GM12872 (cell line): ENCODE results near the gene S100B.

Experiments
- CTCF ChIP-seq: IDR thresholded peaks from 3 replicates; pipeline ENCODE4 v1.5.1; 2011; ENCODE audit warnings: low read depth, mild to moderate bottlenecking, low read length, moderate library complexity; ENCODE audit not compliant: insufficient read depth

Gene S100B

GRCh38 chr21:46626536-46626935 is 21.7 kb upstream of the S100B start:
- no peak for TF ChIP-seq CTCF

- no peak for TF ChIP-seq CTCF
Measured at GRCh38 chr21:46625759-46626158, 20.9 kb upstream of the S100B start.

- TF ChIP-seq CTCF, result no peak
Measured at GRCh38 chr21:46624050-46624449, 19.2 kb upstream of the S100B start.

GRCh38 chr21:46622226-46622625 is 17.3 kb upstream of the S100B start:
- TF ChIP-seq CTCF, result no peak

GRCh38 chr21:46621457-46622182 is 16.7 kb upstream of the S100B start:
- TF ChIP-seq CTCF, result no peak

GRCh38 chr21:46620846-46621245 is 16.0 kb upstream of the S100B start:
- no peak for TF ChIP-seq CTCF

GRCh38 chr21:46619846-46620245 is 15.0 kb upstream of the S100B start:
- TF ChIP-seq CTCF, result no peak
